DND-41 (cell line): ENCODE data around the gene PAQR4.

ENCODE experiments used
- ATAC-seq: fragments of 200-7000 bp; cut with Tn5 transposase; 3 replicates; pipeline ENCODE4 v1.9.1; 2021; ENCODE audit warnings: low read depth; ENCODE audit not compliant: insufficient read depth
- DNase-seq: peaks from one replicate; pipeline ENCODE4 v3.0.0-alpha.2; 2020
- H2AFZ ChIP-seq: 2 replicates; pipeline ENCODE4 v1.6.0; 2012; ENCODE audit warnings: low read depth, low read length
- H3K27ac ChIP-seq: 2 replicates; pipeline ENCODE4 v1.5.1; 2012; ENCODE audit warnings: low read length, inconsistent platforms
- H3K27me3 ChIP-seq: fragments of 200-600 bp; sonication (generic); 2 replicates; pipeline ENCODE4 v1.6.0; 2012; ENCODE audit warnings: low read length, mild to moderate bottlenecking, inconsistent platforms; ENCODE audit not compliant: insufficient read depth, poor library complexity
- H3K36me3 ChIP-seq: 2 replicates; pipeline ENCODE4 v1.5.1; 2012; ENCODE audit warnings: low read length, inconsistent platforms; ENCODE audit not compliant: insufficient read depth
- H3K4me1 ChIP-seq: 2 replicates; pipeline ENCODE4 v1.5.1; 2012; ENCODE audit warnings: mild to moderate bottlenecking, low read length; ENCODE audit not compliant: insufficient read depth
- H3K4me2 ChIP-seq: 2 replicates; pipeline ENCODE4 v1.6.0; 2012; ENCODE audit warnings: mild to moderate bottlenecking, moderate library complexity, low read length, inconsistent platforms; ENCODE audit not compliant: insufficient read depth
- H3K4me3 ChIP-seq, 2 experiments: fragments of 200-600 bp in 1 of 2; shearing (Covaris generic) in 1 of 2; 2 replicates each; pipeline ENCODE4 v1.5.1; 2012 to 2016; ENCODE audit warnings: inconsistent platforms in 2 of 2, low read length in 2 of 2, mild to moderate bottlenecking in 2 of 2, low read depth in 1 of 2, moderate library complexity in 1 of 2
- H3K79me2 ChIP-seq: 2 replicates; pipeline ENCODE4 v1.6.0; 2012; ENCODE audit warnings: low read length, inconsistent platforms; ENCODE audit not compliant: insufficient read depth
- H3K9ac ChIP-seq: 2 replicates; pipeline ENCODE4 v1.6.0; 2012; ENCODE audit warnings: low read depth, mild to moderate bottlenecking, inconsistent platforms, low read length, moderate library complexity
- H3K9me3 ChIP-seq: 2 replicates; pipeline ENCODE4 v1.5.1; 2012; ENCODE audit warnings: low read length, moderate library complexity, mild to moderate bottlenecking, inconsistent platforms; ENCODE audit not compliant: insufficient read depth, severe bottlenecking
- H4K20me1 ChIP-seq: 2 replicates; pipeline ENCODE4 v1.6.0; 2012; ENCODE audit warnings: low read length; ENCODE audit not compliant: insufficient read depth
- CTCF ChIP-seq: IDR thresholded peaks from 2 replicates; pipeline ENCODE4 v1.5.1; 2012; ENCODE audit warnings: borderline replicate concordance, low read length, moderate library complexity, mild to moderate bottlenecking; ENCODE audit not compliant: poor library complexity, severe bottlenecking; ENCODE audit errors: extremely low read depth
- EZH2 ChIP-seq: IDR thresholded peaks from 3 replicates; pipeline ENCODE4 v1.6.1; 2012; ENCODE audit warnings: borderline replicate concordance, low read depth, mild to moderate bottlenecking, moderate library complexity, low read length, inconsistent platforms; ENCODE audit not compliant: severe bottlenecking

PAQR4 gene

GRCh38 chr16:2946649-2947048 lies 22.5 kb upstream of the PAQR4 start:
- H3K9me3 ChIP-seq: no peaks in the 10 kb centered on the region
- TF ChIP-seq CTCF (no peak), EZH2 (no peak)
- H3K9ac ChIP-seq: no peak overlapping the region
- H3K4me1 ChIP-seq: no peaks in the 10 kb centered on the region
- H3K79me2 ChIP-seq: no peaks in the 10 kb centered on the region
- no peak overlapping the region for H3K4me2 ChIP-seq
- no peak overlapping the region for H3K27ac ChIP-seq
- H3K36me3 ChIP-seq: peaks cover 16% of the 10 kb centered on the region
- no peak overlapping the region for H2AFZ ChIP-seq
- DNase-seq (no peak), ATAC-seq (no peak)
- no peaks in the 10 kb centered on the region for H3K27me3 ChIP-seq
- H3K4me3 ChIP-seq: no peak overlapping the region
- H4K20me1 ChIP-seq: no peaks in the 10 kb centered on the region

GRCh38 chr16:2948807-2949704 lies 20.1 kb upstream of the PAQR4 start:
- Histone ChIP-seq H2AFZ (no peak overlapping the region), H3K36me3 (peaks cover 10% of the 10 kb centered on the region), H3K9ac (no peak overlapping the region), H3K27me3 (no peaks in the 10 kb centered on the region), H3K79me2 (no peaks in the 10 kb centered on the region), H3K4me2 (no peak overlapping the region), H4K20me1 (no peaks in the 10 kb centered on the region), H3K4me1 (no peaks in the 10 kb centered on the region), H3K4me3 (no peak overlapping the region), H3K9me3 (no peaks in the 10 kb centered on the region), H3K27ac (no peak overlapping the region)
- TF ChIP-seq CTCF: no peak
- TF ChIP-seq EZH2: no peak
- ATAC-seq (no peak), DNase-seq (no peak)

- no peaks in the 10 kb centered on the region for H3K79me2 ChIP-seq
- no peaks in the 10 kb centered on the region for H3K9me3 ChIP-seq
- DNase-seq: no peak
- H3K27ac ChIP-seq: no peak overlapping the region
- H3K4me3 ChIP-seq: no peak overlapping the region
- TF ChIP-seq EZH2 (no peak), CTCF (no peak)
- H3K27me3 ChIP-seq: no peaks in the 10 kb centered on the region
- H4K20me1 ChIP-seq: no peaks in the 10 kb centered on the region; the same call in 1 of the 2 replicates
- H3K4me2 ChIP-seq: no peak overlapping the region
- ATAC-seq: peak; percentile 16; the same call in 1 of the 3 replicates
- no peak overlapping the region for H2AFZ ChIP-seq
- H3K4me1 ChIP-seq: no peaks in the 10 kb centered on the region
- H3K36me3 ChIP-seq: peaks cover 10% of the 10 kb centered on the region
- H3K9ac ChIP-seq: no peak overlapping the region
Measured at GRCh38 chr16:2949705-2950352, 19.3 kb upstream of the PAQR4 start.
